H9 (cell line): ENCODE measurements around the gene LRP1B. TPM values are rescaled to one million over a fixed set of nuclear protein-coding genes. Genes with fewer than 3 reads are reported as not detected.

Experiments used
- DNase-seq: peaks from one replicate; pipeline ENCODE4 v3.0.0-alpha.2; 2017
- H2AFZ ChIP-seq: one replicate; pipeline ENCODE4 v1.6.1; 2013; ENCODE audit warnings: mild to moderate bottlenecking, low read length, control low read depth, moderate library complexity
- H2AK5ac ChIP-seq: 2 replicates; pipeline ENCODE4 v1.6.1; 2013; ENCODE audit warnings: low read length, control low read depth, mixed read lengths; ENCODE audit not compliant: insufficient read length
- H2BK120ac ChIP-seq: one replicate; pipeline ENCODE4 v1.6.1; 2013; ENCODE audit warnings: low read depth, mild to moderate bottlenecking, low read length, control low read depth, inconsistent platforms; ENCODE audit not compliant: poor library complexity, severe bottlenecking
- H2BK12ac ChIP-seq: 2 replicates; pipeline ENCODE4 v1.6.1; 2013; ENCODE audit warnings: low read length, control low read depth, mixed read lengths, low read depth; ENCODE audit not compliant: insufficient read length
- H2BK15ac ChIP-seq: 2 replicates; pipeline ENCODE4 v1.6.1; 2013; ENCODE audit warnings: low read depth, low read length, control low read depth
- H2BK20ac ChIP-seq: one replicate; pipeline ENCODE4 v1.6.1; 2013; ENCODE audit warnings: low read depth, mild to moderate bottlenecking, low read length, control low read depth, inconsistent platforms; ENCODE audit not compliant: poor library complexity, severe bottlenecking
- H2BK5ac ChIP-seq: 2 replicates; pipeline ENCODE4 v1.6.1; 2013; ENCODE audit warnings: low read length, control low read depth, mixed read lengths; ENCODE audit not compliant: insufficient read length
- H3K14ac ChIP-seq: 2 replicates; pipeline ENCODE4 v1.6.1; 2013; ENCODE audit warnings: low read length, control low read depth; ENCODE audit not compliant: insufficient read depth
- H3K18ac ChIP-seq: 2 replicates; pipeline ENCODE4 v1.6.1; 2013; ENCODE audit warnings: low read depth, mild to moderate bottlenecking, mixed read lengths, low read length, control low read depth; ENCODE audit not compliant: insufficient read length
- H3K23ac ChIP-seq: 2 replicates; pipeline ENCODE4 v1.6.1; 2013; ENCODE audit warnings: low read length, control low read depth, mixed read lengths, low read depth; ENCODE audit not compliant: insufficient read length
- H3K23me2 ChIP-seq: 2 replicates; pipeline ENCODE4 v1.6.1; 2013; ENCODE audit warnings: low read depth, mild to moderate bottlenecking, mixed read lengths, low read length, control low read depth; ENCODE audit not compliant: insufficient read length, poor library complexity, severe bottlenecking
- H3K27ac ChIP-seq: 2 replicates; pipeline ENCODE4 v1.5.1; 2013; ENCODE audit warnings: low read length, control low read depth, mixed read lengths, low read depth; ENCODE audit not compliant: insufficient read length
- H3K27me3 ChIP-seq: 2 replicates; pipeline ENCODE4 v1.6.1; 2013; ENCODE audit warnings: low read length, control low read depth, inconsistent platforms; ENCODE audit not compliant: insufficient read depth
- H3K4ac ChIP-seq: 2 replicates; pipeline ENCODE4 v1.6.1; 2013; ENCODE audit warnings: low read depth, mild to moderate bottlenecking, control low read depth, inconsistent platforms, low read length, moderate library complexity
- H3K4me1 ChIP-seq: 2 replicates; pipeline ENCODE4 v1.6.1; 2013; ENCODE audit warnings: low read length, control low read depth, inconsistent platforms; ENCODE audit not compliant: insufficient read depth
- H3K4me2 ChIP-seq: 2 replicates; pipeline ENCODE4 v1.6.1; 2013; ENCODE audit warnings: low read length, control low read depth, mixed read lengths; ENCODE audit not compliant: insufficient read length, insufficient read depth
- H3K56ac ChIP-seq: 2 replicates; pipeline ENCODE4 v1.6.1; 2013; ENCODE audit warnings: low read depth, mild to moderate bottlenecking, mixed read lengths, low read length, control low read depth; ENCODE audit not compliant: insufficient read length
- H3K79me1 ChIP-seq: 2 replicates; pipeline ENCODE4 v1.6.1; 2013; ENCODE audit warnings: low read depth, mild to moderate bottlenecking, moderate library complexity, low read length, control low read depth, inconsistent platforms; ENCODE audit not compliant: insufficient read depth, poor library complexity, severe bottlenecking
- H3K79me2 ChIP-seq: 2 replicates; pipeline ENCODE4 v1.6.1; 2013; ENCODE audit warnings: low read length, control low read depth, inconsistent platforms; ENCODE audit not compliant: insufficient read depth
- H3K9ac ChIP-seq: 2 replicates; pipeline ENCODE4 v1.6.1; 2013; ENCODE audit warnings: low read length, control low read depth, mixed read lengths; ENCODE audit not compliant: insufficient read length; ENCODE audit errors: extremely low read depth
- H3K9me3 ChIP-seq: one replicate; pipeline ENCODE4 v1.6.1; 2013; ENCODE audit warnings: low read depth, low read length, inconsistent platforms; ENCODE audit not compliant: control insufficient read depth
- H3T11ph ChIP-seq: one replicate; pipeline ENCODE4 v1.6.1; 2013; ENCODE audit warnings: mild to moderate bottlenecking, low read length, control low read depth, inconsistent platforms
- H4K20me1 ChIP-seq: one replicate; pipeline ENCODE4 v1.6.1; 2013; ENCODE audit not compliant: control insufficient read depth, insufficient read length, insufficient read depth
- H4K5ac ChIP-seq: 2 replicates; pipeline ENCODE4 v1.6.1; 2013; ENCODE audit warnings: low read depth, mild to moderate bottlenecking, mixed read lengths, low read length, control low read depth; ENCODE audit not compliant: insufficient read length
- H4K8ac ChIP-seq: replicated peaks from 2 replicates; pipeline ENCODE4 v1.6.1; 2013; ENCODE audit warnings: low read length, control low read depth, mixed read lengths, low read depth; ENCODE audit not compliant: insufficient read length
- H4K91ac ChIP-seq: 2 replicates; pipeline ENCODE4 v1.6.1; 2013; ENCODE audit warnings: low read depth, mild to moderate bottlenecking, moderate library complexity, mixed read lengths, low read length, control low read depth; ENCODE audit not compliant: insufficient read length
- H3K27ac Mint-ChIP-seq, 3 experiments: 2 replicates in 2 of 3; 3 replicates in 1 of 3; pipeline ENCODE4 v1.8.0; 2020 to 2021; ENCODE audit warnings: mixed read lengths in 3 of 3, mild to moderate bottlenecking in 1 of 3, moderate library complexity in 1 of 3
- H3K27me3 Mint-ChIP-seq: 2 replicates; pipeline ENCODE4 v1.8.0; 2021; ENCODE audit warnings: low read depth, mild to moderate bottlenecking, moderate library complexity, mixed read lengths
- H3K36me3 Mint-ChIP-seq, 3 experiments: 2 replicates in 2 of 3; 3 replicates in 1 of 3; pipeline ENCODE4 v1.8.0; 2020 to 2021; ENCODE audit warnings: low read depth in 3 of 3, mixed read lengths in 3 of 3; ENCODE audit not compliant: insufficient read depth in 1 of 3
- H3K4me1 Mint-ChIP-seq, 2 experiments: 2 replicates each; pipeline ENCODE4 v1.8.0; 2020; ENCODE audit warnings: mixed read lengths in 2 of 2
- H3K4me3 Mint-ChIP-seq, 2 experiments: 2 replicates in 1 of 2; 3 replicates in 1 of 2; pipeline ENCODE4 v1.8.0; 2020 to 2021; ENCODE audit warnings: mild to moderate bottlenecking in 2 of 2, mixed read lengths in 2 of 2, moderate library complexity in 1 of 2
- H3K9me3 Mint-ChIP-seq, 2 experiments: 2 replicates in 1 of 2; 3 replicates in 1 of 2; pipeline ENCODE4 v1.8.0; 2020; ENCODE audit warnings: mild to moderate bottlenecking in 2 of 2, mixed read lengths in 2 of 2, moderate library complexity in 1 of 2
- WGBS: extraction: QIAGEN DNeasy Blood & Tissue Kit; methylation state at CpG from one replicate; pipeline ENCODE4 v1.1.7; 2013; ENCODE audit warnings: missing lambda C conversion rate, low lambda C conversion rate, mixed read lengths; ENCODE audit not compliant: insufficient read length; ENCODE audit errors: extremely low coverage; 5-methylcytosine and 5-hydroxymethylcytosine counted together
- total RNA-seq: library from RNA; stranded (reverse); gene quantifications from 2 replicates; pipeline ENCODE4 v1.2.1, GENCODE V29; 2021
- TF ChIP-seq, protein P1 (sequence below): fragments of 200-600 bp; sonication (generic); conservative IDR thresholded peaks from 3 replicates; pipeline ENCODE4 v1.8.0; 2021; ENCODE audit warnings: antibody characterized with exemption, mild to moderate bottlenecking

Gene LRP1B
- total RNA-seq, 1 experiment from 2014 or later = not detected

DNA sequence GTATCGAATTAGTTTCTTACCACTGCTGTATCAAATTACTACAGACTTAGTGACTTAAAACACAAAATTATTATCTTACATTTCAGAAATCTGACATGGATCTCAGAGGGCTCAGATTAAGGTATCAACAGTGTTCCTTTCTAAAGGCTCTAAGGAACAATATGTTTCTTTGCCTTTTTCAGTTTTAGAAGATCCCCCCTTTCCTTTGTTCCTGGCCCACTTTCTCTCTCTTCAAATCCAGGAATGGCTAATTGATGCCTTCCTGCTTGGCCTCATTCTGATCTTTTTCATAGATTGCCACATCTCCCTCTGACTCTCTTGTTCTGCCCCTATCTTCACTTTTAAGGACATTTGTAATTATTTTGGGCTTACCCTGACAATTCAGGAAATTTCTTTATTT is 65.7 kb downstream of the LRP1B start:
- Histone ChIP-seq H4K20me1 (no peaks in the 10 kb centered on the region), H3K9me3 (no peaks in the 10 kb centered on the region), H2BK120ac (no peak overlapping the region), H3K27me3 (no peaks in the 10 kb centered on the region), H3K4me2 (no peak overlapping the region), H4K8ac (no peak overlapping the region), H3T11ph (no peak overlapping the region), H2BK5ac (no peak overlapping the region), H2BK12ac (no peak overlapping the region), H3K18ac (no peak overlapping the region), H3K9ac (no peak overlapping the region), H3K4ac (no peak overlapping the region), H2BK20ac (no peak overlapping the region), H4K91ac (no peak overlapping the region), H3K79me1 (no peaks in the 10 kb centered on the region), H3K27ac (no peak overlapping the region), H3K23me2 (no peaks in the 10 kb centered on the region), H3K4me1 (no peaks in the 10 kb centered on the region), H3K14ac (no peak overlapping the region), H3K23ac (no peak overlapping the region), H3K56ac (no peak overlapping the region), H2BK15ac (no peak overlapping the region), H4K5ac (no peak overlapping the region), H3K79me2 (no peaks in the 10 kb centered on the region), H2AFZ (no peak overlapping the region), H2AK5ac (no peak overlapping the region)
- no CpG with 5 or more reads among the region's 1 CpG for WGBS
- no peaks in the 10 kb centered on the region for H3K4me1 Mint-ChIP-seq
- TF ChIP-seq, protein P1, sequence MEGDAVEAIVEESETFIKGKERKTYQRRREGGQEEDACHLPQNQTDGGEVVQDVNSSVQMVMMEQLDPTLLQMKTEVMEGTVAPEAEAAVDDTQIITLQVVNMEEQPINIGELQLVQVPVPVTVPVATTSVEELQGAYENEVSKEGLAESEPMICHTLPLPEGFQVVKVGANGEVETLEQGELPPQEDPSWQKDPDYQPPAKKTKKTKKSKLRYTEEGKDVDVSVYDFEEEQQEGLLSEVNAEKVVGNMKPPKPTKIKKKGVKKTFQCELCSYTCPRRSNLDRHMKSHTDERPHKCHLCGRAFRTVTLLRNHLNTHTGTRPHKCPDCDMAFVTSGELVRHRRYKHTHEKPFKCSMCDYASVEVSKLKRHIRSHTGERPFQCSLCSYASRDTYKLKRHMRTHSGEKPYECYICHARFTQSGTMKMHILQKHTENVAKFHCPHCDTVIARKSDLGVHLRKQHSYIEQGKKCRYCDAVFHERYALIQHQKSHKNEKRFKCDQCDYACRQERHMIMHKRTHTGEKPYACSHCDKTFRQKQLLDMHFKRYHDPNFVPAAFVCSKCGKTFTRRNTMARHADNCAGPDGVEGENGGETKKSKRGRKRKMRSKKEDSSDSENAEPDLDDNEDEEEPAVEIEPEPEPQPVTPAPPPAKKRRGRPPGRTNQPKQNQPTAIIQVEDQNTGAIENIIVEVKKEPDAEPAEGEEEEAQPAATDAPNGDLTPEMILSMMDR = no peak
- H3K36me3 Mint-ChIP-seq = no peaks in the 10 kb centered on the region
- no peak overlapping the region for H3K27ac Mint-ChIP-seq
- H3K4me3 Mint-ChIP-seq = no peak overlapping the region
- H3K9me3 Mint-ChIP-seq = no peaks in the 10 kb centered on the region
- H3K27me3 Mint-ChIP-seq = no peaks in the 10 kb centered on the region
- DNase-seq = no peak
